SK-N-SH (cell line): ENCODE data around the gene AP1M1. TPM values are rescaled to one million over a fixed set of nuclear protein-coding genes. Genes with fewer than 3 reads are reported as not detected.

ENCODE experiments used
- CTCF ChIA-PET: fragments of 300-600, 350-600 bp; formaldehyde crosslinking; extraction: SDS; loops from one replicate; lab custom pipeline; 2021; lab: Yijun Ruan, JAX
- POLR2A ChIA-PET: fragments of 350-600 bp; sonication (Branson Sonifier 250); formaldehyde crosslinking; extraction: SDS; loops from one replicate; lab custom pipeline; 2020; ENCODE audit warnings: antibody characterized with exemption, inconsistent platforms; lab: Yijun Ruan, JAX
- DNase-seq: peaks from one replicate; pipeline ENCODE4 v3.0.0; 2012
- H2AFZ ChIP-seq: fragments of 200-600 bp; sonication (generic); 2 replicates; pipeline ENCODE4 v1.8.1; 2016; ENCODE audit warnings: antibody characterized with exemption, mild to moderate bottlenecking, low read depth
- H3F3A ChIP-seq: fragments of 200-600 bp; sonication (generic); replicated peaks from 2 replicates; pipeline ENCODE3; 2016; ENCODE audit warnings: antibody characterized with exemption, mild to moderate bottlenecking; ENCODE audit not compliant: insufficient read depth
- H3K27ac ChIP-seq, 2 experiments: fragments of 200-500 bp in 1 of 2; fragments of 200-600 bp in 1 of 2; sonication (Bioruptor generic) in 1 of 2; sonication (generic), shearing (Covaris generic) in 1 of 2; 2 replicates each; pipeline versions ENCODE4 v1.5.1 to v1.6.1; 2014 to 2016; ENCODE audit warnings: low read depth in 2 of 2, inconsistent platforms in 1 of 2, low read length in 1 of 2, mild to moderate bottlenecking in 1 of 2, mixed read lengths in 1 of 2
- H3K27me3 ChIP-seq: fragments of 200-600 bp; sonication (generic), shearing (Covaris generic); 2 replicates; pipeline ENCODE4 v1.6.1; 2016; ENCODE audit warnings: mixed run types; ENCODE audit not compliant: insufficient read depth
- H3K36me3 ChIP-seq, 2 experiments: fragments of 200-500 bp in 1 of 2; fragments of 200-600 bp in 1 of 2; sonication (Bioruptor generic) in 1 of 2; sonication (generic) in 1 of 2; replicated peaks in 1 of 2; 2 replicates each; pipeline versions ENCODE3 to v1.5.1; 2014 to 2016; ENCODE audit warnings: low read length in 1 of 2, mild to moderate bottlenecking in 1 of 2; ENCODE audit not compliant: insufficient read depth in 2 of 2, control insufficient read depth in 1 of 2
- H3K4me1 ChIP-seq, 2 experiments: fragments of 200-500 bp in 1 of 2; fragments of 200-600 bp in 1 of 2; sonication (Bioruptor generic) in 1 of 2; sonication (generic), shearing (Covaris generic) in 1 of 2; 2 replicates each; pipeline versions ENCODE4 v1.5.1 to v1.6.1; 2014 to 2016; ENCODE audit warnings: low read depth in 1 of 2, low read length in 1 of 2, mixed run types in 1 of 2; ENCODE audit not compliant: insufficient read depth in 2 of 2, control insufficient read depth in 1 of 2
- H3K4me2 ChIP-seq: fragments of 200-600 bp; sonication (generic), shearing (Covaris generic); 2 replicates; pipeline ENCODE4 v1.6.1; 2017; ENCODE audit warnings: mixed run types
- H3K4me3 ChIP-seq, 2 experiments: fragments of 200-500 bp in 1 of 2; fragments of 200-600 bp in 1 of 2; sonication (Bioruptor generic) in 1 of 2; sonication (generic), shearing (Covaris generic) in 1 of 2; 2 replicates each; pipeline versions ENCODE4 v1.5.1 to v1.8.1; 2014 to 2016; ENCODE audit warnings: low read depth in 2 of 2, inconsistent platforms in 1 of 2, low read length in 1 of 2, mild to moderate bottlenecking in 1 of 2, mixed read lengths in 1 of 2, moderate library complexity in 1 of 2
- H3K79me2 ChIP-seq: fragments of 200-600 bp; sonication (generic); 2 replicates; pipeline ENCODE4 v1.8.1; 2017; ENCODE audit warnings: mild to moderate bottlenecking; ENCODE audit not compliant: insufficient read depth
- H3K9ac ChIP-seq: fragments of 200-600 bp; sonication (generic); 2 replicates; pipeline ENCODE4 v1.6.1; 2017; ENCODE audit warnings: mixed run types
- H3K9me2 ChIP-seq: fragments of 200-600 bp; sonication (generic); 2 replicates; pipeline ENCODE4 v1.6.1; 2017; ENCODE audit warnings: mixed run types
- H3K9me3 ChIP-seq: fragments of 200-600 bp; sonication (generic); 2 replicates; pipeline ENCODE4 v1.6.1; 2017; ENCODE audit warnings: mixed run types, mild to moderate bottlenecking, moderate library complexity
- H4K20me1 ChIP-seq: fragments of 200-600 bp; sonication (generic); 2 replicates; pipeline ENCODE4 v1.6.1; 2017; ENCODE audit warnings: mild to moderate bottlenecking, mixed run types; ENCODE audit not compliant: insufficient read depth
- CHD2 ChIP-seq: fragments of 150-350 bp; IDR thresholded peaks from 2 replicates; pipeline ENCODE4 v1.6.1; 2018; ENCODE audit warnings: low read length; ENCODE audit not compliant: partially characterized antibody
- EZH2phosphoT487 ChIP-seq: fragments of 200-600 bp; sonication (generic); IDR thresholded peaks from 2 replicates; pipeline ENCODE4 v1.6.1; 2017; ENCODE audit warnings: low read depth, mixed run types, mild to moderate bottlenecking, antibody characterized with exemption, moderate library complexity, borderline replicate concordance
- FOSL2 ChIP-seq: IDR thresholded peaks from 2 replicates; pipeline ENCODE4 v1.4.0; 2012; ENCODE audit warnings: low read depth, mild to moderate bottlenecking, moderate library complexity, borderline replicate concordance
- FOXM1 ChIP-seq: IDR thresholded peaks from 2 replicates; pipeline ENCODE4 v1.4.0; 2012; ENCODE audit warnings: low read depth, mild to moderate bottlenecking
- GATA2 ChIP-seq: sonication (generic); formaldehyde crosslinking; IDR thresholded peaks from 2 replicates; pipeline ENCODE4 v1.5.0; 2020; ENCODE audit warnings: mild to moderate bottlenecking, missing genetic modification reagents
- IRF3 ChIP-seq: fragments of 150-350 bp; IDR thresholded peaks from 2 replicates; pipeline ENCODE4 v1.6.1; 2016; ENCODE audit warnings: mild to moderate bottlenecking, low read depth, low read length
- MAX ChIP-seq: IDR thresholded peaks from 2 replicates; pipeline ENCODE4 v1.4.0; 2012; ENCODE audit warnings: low read depth
- MEF2A ChIP-seq: IDR thresholded peaks from 2 replicates; pipeline ENCODE4 v1.4.0; 2012; ENCODE audit warnings: low read depth, borderline replicate concordance
- MXI1 ChIP-seq: IDR thresholded peaks from 2 replicates; pipeline ENCODE4 v1.6.1; 2012; ENCODE audit warnings: mild to moderate bottlenecking, low read depth, low read length, improper control_type of control experiment
- NFIC ChIP-seq: IDR thresholded peaks from 2 replicates; pipeline ENCODE4 v1.4.0; 2012; ENCODE audit warnings: borderline replicate concordance
- NRF1 ChIP-seq: IDR thresholded peaks from 2 replicates; pipeline ENCODE4 v1.6.1; 2012; ENCODE audit warnings: low read depth, mild to moderate bottlenecking, low read length
- POLR2AphosphoS5 ChIP-seq: IDR thresholded peaks from 2 replicates; pipeline ENCODE4 v1.6.1; 2012; ENCODE audit warnings: low read depth, low read length
- RCOR1 ChIP-seq: fragments of 150-350 bp; IDR thresholded peaks from 2 replicates; pipeline ENCODE4 v1.6.1; 2017; ENCODE audit warnings: antibody characterized with exemption, low read length
- RFX5 ChIP-seq: IDR thresholded peaks from 2 replicates; pipeline ENCODE4 v1.6.1; 2012; ENCODE audit warnings: mild to moderate bottlenecking, improper control_type of control experiment, low read length
- RXRA ChIP-seq: IDR thresholded peaks from 2 replicates; pipeline ENCODE4 v1.4.0; 2012; ENCODE audit warnings: low read depth, mild to moderate bottlenecking, borderline replicate concordance
- SMC3 ChIP-seq: IDR thresholded peaks from 2 replicates; pipeline ENCODE4 v1.6.1; 2012; ENCODE audit warnings: low read depth, low read length, improper control_type of control experiment
- TEAD4 ChIP-seq: IDR thresholded peaks from 2 replicates; pipeline ENCODE4 v1.4.0; 2012; ENCODE audit warnings: mild to moderate bottlenecking, borderline replicate concordance; ENCODE audit not compliant: insufficient read depth
- YY1 ChIP-seq: IDR thresholded peaks from 2 replicates; pipeline ENCODE4 v1.4.0; 2012; ENCODE audit warnings: low read depth, mild to moderate bottlenecking
- ZBTB33 ChIP-seq: IDR thresholded peaks from 2 replicates; pipeline ENCODE4 v1.4.0; 2012; ENCODE audit warnings: low read depth, borderline replicate concordance
- WGBS: methylation state at CpG from one replicate; pipeline ENCODE4 v1.1.6; 2017; ENCODE audit warnings: low lambda C conversion rate; 5-methylcytosine and 5-hydroxymethylcytosine counted together
- polyA plus RNA-seq, 3 experiments: library from polyadenylated mRNA; depleted of rRNA; stranded (reverse); fragments of >200 nt; gene quantifications; 2 replicates each; pipeline ENCODE4 v1.2.3, GENCODE V29; 2012

AP1M1 gene
- polyA plus RNA-seq, 1 of the 3 experiments (the other 2 are of a cell fraction) = 133 TPM

DNA sequence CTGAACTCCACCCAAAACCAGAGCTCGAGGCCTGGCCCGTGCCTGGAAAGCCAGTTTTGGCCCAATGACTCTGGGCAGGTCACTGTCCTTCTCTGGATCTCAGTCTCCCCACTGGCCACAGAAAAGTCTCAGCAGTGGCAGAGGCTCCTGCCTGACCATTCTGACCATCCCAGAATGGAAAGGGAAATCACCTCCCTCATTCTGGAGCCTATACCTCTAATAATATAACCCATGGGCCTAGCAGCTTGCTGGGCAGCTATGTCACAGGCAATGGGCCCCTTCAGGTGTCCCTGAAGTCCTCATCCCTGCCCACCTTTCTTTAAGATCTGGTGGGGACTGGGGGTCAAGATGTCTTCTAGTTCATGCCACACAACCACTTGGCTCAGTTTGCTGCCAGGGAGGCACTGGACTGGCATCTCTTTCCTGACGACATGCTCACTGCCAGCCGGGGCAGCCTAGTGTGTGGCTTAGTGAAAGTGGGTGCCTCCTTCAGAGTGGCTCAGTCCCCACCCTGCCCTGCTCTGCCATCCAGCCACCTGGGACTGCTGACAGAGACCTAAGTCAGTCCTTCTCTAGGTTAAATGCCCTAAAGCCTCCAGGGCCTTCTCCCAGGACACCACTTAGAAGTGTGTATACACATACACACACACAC lies 62.6 kb downstream of the AP1M1 start:
- Histone ChIP-seq H3K4me1 (no peaks in the 10 kb centered on the region; a peak in 1 of 4 replicates), H3K4me2 (no peak overlapping the region), H3K27ac (no peak overlapping the region), H2AFZ (no peak overlapping the region), H3K27me3 (peaks cover 62% of the 10 kb centered on the region), H4K20me1 (no peaks in the 10 kb centered on the region), H3K79me2 (no peaks in the 10 kb centered on the region), H3K9me3 (no peaks in the 10 kb centered on the region), H3K9ac (no peak overlapping the region), H3K36me3 (no peaks in the 10 kb centered on the region)
- ChIA-PET CTCF (no interaction called here), POLR2A (no interaction called here)
- TF ChIP-seq YY1 (no peak), TEAD4 (no peak), SMC3 (no peak), IRF3 (no peak), MXI1 (no peak), RFX5 (no peak), POLR2AphosphoS5 (no peak), GATA2 (CRISPR knock-in tag) (no peak), ZBTB33 (no peak), NFIC (no peak), FOXM1 (no peak), RXRA (no peak), RCOR1 (no peak), MEF2A (no peak), CHD2 (no peak)
- TF ChIP-seq, all 33 proteins: peak for 0
- Histone ChIP-seq H3K4me3 (no peak overlapping the region), H3K9me2 (no peaks in the 10 kb centered on the region), H3F3A (peaks cover 3% of the 10 kb centered on the region)
- WGBS = no CpG with 5 or more reads among the region's 4 CpGs
- DNase-seq = no peak

DNA sequence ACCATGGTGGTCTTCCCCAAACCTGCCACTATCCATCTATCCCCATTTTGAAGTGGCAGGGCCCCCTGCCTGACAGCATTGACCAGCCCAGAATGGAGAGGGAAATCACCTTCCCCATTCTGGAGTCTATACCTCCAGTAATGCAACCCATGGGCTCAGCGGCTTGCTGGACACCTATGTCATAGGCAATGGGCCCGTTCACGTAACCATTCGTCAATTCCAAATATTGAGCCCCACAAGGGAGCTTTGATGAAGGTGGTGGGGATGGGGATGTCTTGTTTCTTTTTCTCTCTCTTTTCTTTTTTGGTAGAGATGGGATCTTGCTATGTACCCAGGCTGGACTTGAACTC lies 63.1 kb downstream of the AP1M1 start:
- no peak overlapping the region for H2AFZ ChIP-seq
- ChIA-PET CTCF (no interaction called here), POLR2A (no interaction called here)
- DNase-seq = no peak
- H3K27me3 ChIP-seq = peaks cover 67% of the 10 kb centered on the region
- H3K4me3 ChIP-seq = no peak overlapping the region
- H3F3A ChIP-seq = peaks cover 3% of the 10 kb centered on the region
- no peaks in the 10 kb centered on the region for H3K79me2 ChIP-seq
- no peak overlapping the region for H3K27ac ChIP-seq
- H3K9me2 ChIP-seq = no peaks in the 10 kb centered on the region
- H4K20me1 ChIP-seq = no peaks in the 10 kb centered on the region
- WGBS = 36% methylated on average over 4 of the region's 4 CpGs
- H3K36me3 ChIP-seq = no peaks in the 10 kb centered on the region
- no peaks in the 10 kb centered on the region; a peak in 1 of 4 replicates for H3K4me1 ChIP-seq
- H3K9ac ChIP-seq = no peak overlapping the region
- H3K4me2 ChIP-seq = no peak overlapping the region
- H3K9me3 ChIP-seq = no peaks in the 10 kb centered on the region
- no peak for TF ChIP-seq EZH2phosphoT487
- TF ChIP-seq MXI1 = no peak
- TF ChIP-seq MAX = no peak
- no peak for TF ChIP-seq MEF2A
- TF ChIP-seq NFIC = no peak
- no peak for TF ChIP-seq GATA2 (CRISPR knock-in tag)
- no peak for TF ChIP-seq YY1
- no peak for TF ChIP-seq NRF1
- no peak for TF ChIP-seq RFX5
- TF ChIP-seq ZBTB33 = no peak
- no peak for TF ChIP-seq FOSL2
- TF ChIP-seq, all 33 proteins: peak for 0
